CD4-positive, CD25-positive, alpha-beta regulatory T cell (primary cell): Measurements from ENCODE around the gene KCNIP1. TPM values are rescaled to one million over a fixed set of nuclear protein-coding genes. Genes with fewer than 3 reads are reported as not detected.

Source experiments
- ATAC-seq, 2 donors: fragments of 150-1000 bp; cut with Tn5 transposase; one replicate each; pipeline ENCODE4 v1.10.0; 2021; ENCODE audit warnings: low read depth in 2 of 2, moderate number of reproducible peaks in 2 of 2, moderate library complexity in 1 of 2
- DNase-seq, 3 donors: peaks; one replicate each; pipeline versions ENCODE4 v3.0.0 to v3.0.0-alpha.2; 2012 to 2022; ENCODE audit warnings: mixed read lengths in 1 of 3
- H3K27ac ChIP-seq: one replicate; pipeline ENCODE4 v1.7.0; 2013; ENCODE audit warnings: mild to moderate bottlenecking, low read length; ENCODE audit not compliant: insufficient read depth, poor library complexity, severe bottlenecking
- H3K27me3 ChIP-seq: one replicate; pipeline ENCODE4 v1.7.0; 2013; ENCODE audit warnings: low read length; ENCODE audit not compliant: control insufficient read depth, insufficient read depth
- H3K36me3 ChIP-seq: one replicate; pipeline ENCODE4 v1.7.0; 2013; ENCODE audit warnings: mild to moderate bottlenecking, low read length, moderate library complexity; ENCODE audit not compliant: control insufficient read depth, insufficient read depth
- H3K4me1 ChIP-seq: 2 replicates; pipeline ENCODE4 v1.7.0; 2013; ENCODE audit warnings: mild to moderate bottlenecking, low read length; ENCODE audit not compliant: insufficient read depth, control insufficient read depth, poor library complexity, severe bottlenecking
- H3K4me3 ChIP-seq: one replicate; pipeline ENCODE4 v1.7.0; 2013; ENCODE audit warnings: low read depth, mild to moderate bottlenecking, low read length, moderate library complexity
- H3K9me3 ChIP-seq, 2 experiments: 1 replicate in 1 of 2; 2 replicates in 1 of 2; pipeline ENCODE4 v1.7.0; 2013; ENCODE audit warnings: low read length in 2 of 2, mild to moderate bottlenecking in 1 of 2, moderate library complexity in 1 of 2; ENCODE audit not compliant: control insufficient read depth in 2 of 2
- H3K27ac Mint-ChIP-seq, 3 donors: one replicate each; pipeline ENCODE4 v1.8.0; 2020 to 2022; ENCODE audit warnings: mild to moderate bottlenecking in 3 of 3, mixed read lengths in 3 of 3, moderate library complexity in 2 of 3
- H3K27me3 Mint-ChIP-seq: one replicate; pipeline ENCODE4 v1.8.0; 2022; ENCODE audit warnings: mild to moderate bottlenecking, mixed read lengths
- H3K36me3 Mint-ChIP-seq: one replicate; pipeline ENCODE4 v1.8.0; 2020; ENCODE audit warnings: mixed read lengths
- H3K4me1 Mint-ChIP-seq, 4 donors: one replicate each; pipeline ENCODE4 v1.8.0; 2020 to 2022; ENCODE audit warnings: mixed read lengths in 4 of 4, mild to moderate bottlenecking in 1 of 4
- H3K4me3 Mint-ChIP-seq, 4 donors: one replicate each; pipeline ENCODE4 v1.8.0; 2020 to 2022; ENCODE audit warnings: mild to moderate bottlenecking in 4 of 4, mixed read lengths in 4 of 4, moderate library complexity in 3 of 4
- H3K9me3 Mint-ChIP-seq, 7 donors: one replicate each; pipeline ENCODE4 v1.8.0; 2020 to 2022; ENCODE audit warnings: mixed read lengths in 7 of 7, mild to moderate bottlenecking in 3 of 7, moderate library complexity in 2 of 7
- polyA plus RNA-seq, 4 donors: library from polyadenylated mRNA; unstranded; fragments of 300-500 nt; fragmentation: Illumina TruSeq; gene quantifications; one replicate each; pipeline ENCODE4 v1.2.3, GENCODE V29; 2021
- total RNA-seq: library from RNA; stranded (reverse); gene quantifications from one replicate; pipeline ENCODE4 v1.2.3, GENCODE V29; 2022

Gene KCNIP1
- total and polyA plus RNA-seq, 5 donors from 2014 or later, result not detected

GRCh38 chr5:170573660-170574059 is 69.8 kb downstream of the KCNIP1 start:
- DNase-seq (no peak), ATAC-seq (no peak)
- H3K4me3 ChIP-seq, result no peak overlapping the region
- Mint-ChIP-seq H3K36me3 (no peaks in the 10 kb centered on the region), H3K27me3 (peaks cover 35% of the 10 kb centered on the region), H3K4me1 (peaks cover 0 to 13% (median 3%) of the 10 kb centered on the region in 4 donors), H3K4me3 (no peak overlapping the region), H3K27ac (no peak overlapping the region), H3K9me3 (peaks cover 0 to 7% (median 3%) of the 10 kb centered on the region in 7 donors)
- H3K27ac ChIP-seq, result no peak overlapping the region
- peaks cover 18% of the 10 kb centered on the region for H3K27me3 ChIP-seq
- no peaks in the 10 kb centered on the region for H3K4me1 ChIP-seq
- peaks cover 0 to under 1% of the 10 kb centered on the region in 2 experiments for H3K9me3 ChIP-seq
- no peaks in the 10 kb centered on the region for H3K36me3 ChIP-seq

GRCh38 chr5:170576602-170577535 is 73.0 kb downstream of the KCNIP1 start:
- DNase-seq (no peak), ATAC-seq (no peak)
- Histone ChIP-seq H3K4me1 (no peaks in the 10 kb centered on the region), H3K27ac (no peak overlapping the region), H3K9me3 (peaks cover 0 to 4% of the 10 kb centered on the region in 2 experiments), H3K4me3 (no peak overlapping the region), H3K27me3 (peaks cover 12% of the 10 kb centered on the region), H3K36me3 (no peaks in the 10 kb centered on the region)
- Mint-ChIP-seq H3K27me3 (peaks cover 27% of the 10 kb centered on the region), H3K4me3 (no peak overlapping the region), H3K36me3 (no peaks in the 10 kb centered on the region), H3K9me3 (peaks cover 0 to 11% (median 3%) of the 10 kb centered on the region in 7 donors), H3K4me1 (peaks cover 0 to 8% (median 3%) of the 10 kb centered on the region in 4 donors), H3K27ac (no peak overlapping the region)

- no peak overlapping the region for H3K27ac ChIP-seq
- Mint-ChIP-seq H3K4me3 (no peak overlapping the region), H3K27me3 (peaks cover 21% of the 10 kb centered on the region), H3K4me1 (no peaks in the 10 kb centered on the region), H3K36me3 (no peaks in the 10 kb centered on the region), H3K9me3 (peaks cover 0 to 11% (median 4%) of the 10 kb centered on the region in 7 donors), H3K27ac (no peak overlapping the region)
- no peak for ATAC-seq
- H3K4me1 ChIP-seq, result no peaks in the 10 kb centered on the region
- DNase-seq, result no peak
- H3K36me3 ChIP-seq, result no peaks in the 10 kb centered on the region
- peaks cover 11% of the 10 kb centered on the region for H3K27me3 ChIP-seq
- H3K4me3 ChIP-seq, result no peak overlapping the region
- H3K9me3 ChIP-seq, result peaks cover 0 to 4% of the 10 kb centered on the region in 2 experiments
Measured at GRCh38 chr5:170579601-170580000, 75.8 kb downstream of the KCNIP1 start.

GRCh38 chr5:170581211-170581610 is 77.4 kb downstream of the KCNIP1 start:
- H3K27ac Mint-ChIP-seq, result no peak overlapping the region
- ATAC-seq, result no peak
- H3K36me3 Mint-ChIP-seq, result no peaks in the 10 kb centered on the region
- H3K27ac ChIP-seq, result no peak overlapping the region
- no peaks in the 10 kb centered on the region for H3K4me1 ChIP-seq
- peaks cover 0 to 4% of the 10 kb centered on the region in 2 experiments for H3K9me3 ChIP-seq
- H3K9me3 Mint-ChIP-seq, result peaks cover 0 to 10% (median 4%) of the 10 kb centered on the region in 7 donors
- no peaks in the 10 kb centered on the region for H3K36me3 ChIP-seq
- DNase-seq, result no peak
- H3K4me1 Mint-ChIP-seq, result no peaks in the 10 kb centered on the region
- no peak overlapping the region for H3K4me3 ChIP-seq
- peaks cover 8% of the 10 kb centered on the region for H3K27me3 ChIP-seq
- no peak overlapping the region for H3K4me3 Mint-ChIP-seq
- peaks cover 20% of the 10 kb centered on the region for H3K27me3 Mint-ChIP-seq

- Mint-ChIP-seq H3K9me3 (peaks cover 0 to 10% (median 5%) of the 10 kb centered on the region in 7 donors), H3K27ac (no peak overlapping the region), H3K27me3 (peaks cover 21% of the 10 kb centered on the region), H3K36me3 (no peaks in the 10 kb centered on the region), H3K4me1 (no peaks in the 10 kb centered on the region), H3K4me3 (no peak overlapping the region)
- Histone ChIP-seq H3K27ac (no peak overlapping the region), H3K4me1 (no peaks in the 10 kb centered on the region), H3K36me3 (no peaks in the 10 kb centered on the region), H3K4me3 (no peak overlapping the region), H3K27me3 (peaks cover 6% of the 10 kb centered on the region), H3K9me3 (peaks cover 0 to 4% of the 10 kb centered on the region in 2 experiments)
- ATAC-seq (no peak), DNase-seq (no peak)
Measured at GRCh38 chr5:170582644-170583330, 79.0 kb downstream of the KCNIP1 start.

- H3K4me1 ChIP-seq, result no peaks in the 10 kb centered on the region
- Mint-ChIP-seq H3K9me3 (peaks cover 0 to 4% (median 0%) of the 10 kb centered on the region in 7 donors), H3K36me3 (no peaks in the 10 kb centered on the region), H3K4me1 (no peaks in the 10 kb centered on the region), H3K4me3 (no peak overlapping the region), H3K27ac (no peak overlapping the region), H3K27me3 (peaks cover 14% of the 10 kb centered on the region)
- DNase-seq, result no peak
- H3K4me3 ChIP-seq, result no peak overlapping the region
- ATAC-seq, result no peak
- H3K9me3 ChIP-seq, result peaks cover 0 to under 1% of the 10 kb centered on the region in 2 experiments
- H3K36me3 ChIP-seq, result no peaks in the 10 kb centered on the region
- peaks cover 3% of the 10 kb centered on the region for H3K27me3 ChIP-seq
- H3K27ac ChIP-seq, result no peak overlapping the region
Measured at GRCh38 chr5:170584003-170584402, 80.2 kb downstream of the KCNIP1 start.

GRCh38 chr5:170584450-170585058 is 80.7 kb downstream of the KCNIP1 start:
- Histone ChIP-seq H3K4me3 (no peak overlapping the region), H3K9me3 (no peaks in the 10 kb centered on the region), H3K27me3 (peaks cover 3% of the 10 kb centered on the region), H3K36me3 (no peaks in the 10 kb centered on the region), H3K27ac (no peak overlapping the region), H3K4me1 (no peaks in the 10 kb centered on the region)
- no peak for DNase-seq
- Mint-ChIP-seq H3K9me3 (peaks cover 0 to 4% (median 0%) of the 10 kb centered on the region in 7 donors), H3K36me3 (no peaks in the 10 kb centered on the region), H3K4me3 (no peak overlapping the region), H3K27me3 (peaks cover 14% of the 10 kb centered on the region), H3K27ac (no peak overlapping the region), H3K4me1 (no peaks in the 10 kb centered on the region)
- ATAC-seq, result no peak
